K562 (cell line): Measurements from ENCODE around the gene ACBD6. TPM values are rescaled to one million over a fixed set of nuclear protein-coding genes. Genes with fewer than 3 reads are reported as not detected.

Experiments
- ATAC-seq: fragments of 200-7000 bp; cut with Tn5 transposase; 3 replicates; pipeline ENCODE4 v1.9.1; 2020; ENCODE audit warnings: moderate library complexity
- BruUV-seq: library from RNA; stranded (reverse); fragments of 400-500 nt; replicated peaks from 2 replicates; lab custom pipeline; 2021; lab: Mats Ljungman, UMichigan
- CTCF ChIA-PET: fragments of 300-600 bp; formaldehyde crosslinking; extraction: SDS; loops from one replicate; lab custom pipeline; 2021; ENCODE audit warnings: low intra/inter-chr PET ratio; lab: Yijun Ruan, JAX
- POLR2A ChIA-PET: fragments of 300-600, 350-650 bp; sonication (Branson Sonifier 250); formaldehyde crosslinking; extraction: SDS; loops from one replicate; lab custom pipeline; 2021; ENCODE audit warnings: antibody characterized with exemption, inconsistent platforms; lab: Yijun Ruan, JAX
- DNase-seq, 4 experiments: peaks; one replicate each; pipeline versions ENCODE4 v3.0.0 to v3.0.0-alpha.2; 2011 to 2018; ENCODE audit warnings: low spot score in 3 of 4, mixed read lengths in 3 of 4; ENCODE audit errors: extremely low read depth in 1 of 4
- FAIRE-seq: peaks from 2 replicates; lab custom pipeline; 2011; peaks lifted over from hg19 to GRCh38; lab: Jason Lieb, UNC
- H2AFZ ChIP-seq: 2 replicates; pipeline ENCODE4 v1.6.0; 2011; ENCODE audit warnings: low read depth, low read length, control low read depth, inconsistent platforms
- H3K27ac ChIP-seq: fragments of 200-600 bp; 3 replicates; pipeline ENCODE4 v1.8.0; 2011; ENCODE audit warnings: low read depth, mild to moderate bottlenecking, control low read depth, inconsistent platforms, low read length, moderate library complexity, mixed read lengths; ENCODE audit errors: extremely low read depth
- H3K27me3 ChIP-seq, 2 experiments: fragments of 300-600 bp in 1 of 2; 2 replicates in 1 of 2; 3 replicates in 1 of 2; pipeline versions ENCODE4 v1.6.0 to v1.8.0; 2011; ENCODE audit warnings: inconsistent platforms in 2 of 2, low read length in 2 of 2, mild to moderate bottlenecking in 1 of 2, mixed read lengths in 1 of 2, moderate library complexity in 1 of 2; ENCODE audit not compliant: control insufficient read depth in 2 of 2, insufficient read depth in 2 of 2
- H3K36me3 ChIP-seq: fragments of 300-600 bp; 3 replicates; pipeline ENCODE4 v1.8.0; 2011; ENCODE audit warnings: mild to moderate bottlenecking, low read length, inconsistent platforms; ENCODE audit not compliant: control insufficient read depth, insufficient read depth
- H3K4me1 ChIP-seq, 2 experiments: fragments of 200-600 bp in 1 of 2; replicated peaks in 1 of 2; 2 replicates in 1 of 2; 3 replicates in 1 of 2; pipeline versions ENCODE4 v1.5.1 to v1.8.0; 2011; ENCODE audit warnings: inconsistent platforms in 2 of 2, low read length in 2 of 2, mild to moderate bottlenecking in 1 of 2, mixed read lengths in 1 of 2, moderate library complexity in 1 of 2; ENCODE audit not compliant: control insufficient read depth in 2 of 2, insufficient read depth in 2 of 2
- H3K4me2 ChIP-seq: 2 replicates; pipeline ENCODE4 v1.6.1; 2011; ENCODE audit warnings: low read length, control low read depth, inconsistent platforms, mixed read lengths; ENCODE audit not compliant: insufficient read depth
- H3K4me3 ChIP-seq: fragments of 200-600 bp; sonication (generic), shearing (Covaris generic); 2 replicates; pipeline ENCODE4 v1.5.1; 2016; ENCODE audit warnings: control low read depth, inconsistent platforms
- H3K79me2 ChIP-seq: fragments of 200-600 bp; 3 replicates; pipeline ENCODE4 v1.8.0; 2011; ENCODE audit warnings: low read length, inconsistent platforms; ENCODE audit not compliant: control insufficient read depth, insufficient read depth
- H3K9ac ChIP-seq, 2 experiments: 2 replicates each; pipeline versions ENCODE4 v1.6.0 to v1.6.1; 2011; ENCODE audit warnings: low read depth in 2 of 2, low read length in 2 of 2, control low read depth in 1 of 2, inconsistent platforms in 1 of 2, mild to moderate bottlenecking in 1 of 2, mixed read lengths in 1 of 2; ENCODE audit not compliant: insufficient read depth in 1 of 2
- H3K9me1 ChIP-seq: one replicate; pipeline ENCODE4 v1.6.0; 2011; ENCODE audit warnings: inconsistent platforms, mild to moderate bottlenecking, low read length, moderate library complexity; ENCODE audit not compliant: control insufficient read depth, insufficient read depth
- H3K9me3 ChIP-seq: replicated peaks from 2 replicates; pipeline ENCODE4 v1.5.1; 2011; ENCODE audit warnings: low read depth, low read length, inconsistent platforms; ENCODE audit not compliant: control insufficient read depth, insufficient read depth
- H4K20me1 ChIP-seq: replicated peaks from 2 replicates; pipeline ENCODE4 v1.6.1; 2011; ENCODE audit warnings: low read length, inconsistent platforms, mixed read lengths; ENCODE audit not compliant: control insufficient read depth, insufficient read depth
- ADNP ChIP-seq: fragments of 200-800 bp; sonication (Bioruptor generic); IDR thresholded peaks from 2 replicates; pipeline ENCODE4 v1.6.1; 2016; ENCODE audit warnings: missing genetic modification characterization, missing compliant biosample characterization
- CEBPB ChIP-seq: fragments of 450-650 bp; IDR thresholded peaks from 2 replicates; pipeline ENCODE4 v1.6.1; 2016; ENCODE audit warnings: missing genetic modification characterization, missing compliant biosample characterization
- CEBPG ChIP-seq, 3 experiments: fragments of 200-800 bp in 1 of 3; sonication (Bioruptor generic) in 1 of 3; sonication (generic) in 1 of 3; formaldehyde crosslinking in 1 of 3; IDR thresholded peaks in 2 of 3; conservative IDR thresholded peaks in 1 of 3; 2 replicates each; pipeline versions ENCODE4 v1.6.1 to v1.8.0; 2016 to 2022; ENCODE audit warnings: missing compliant biosample characterization in 2 of 3, missing genetic modification characterization in 2 of 3, mild to moderate bottlenecking in 1 of 3, missing genetic modification reagents in 1 of 3
- EGR1 ChIP-seq: fragments of 450-650 bp; conservative IDR thresholded peaks from 2 replicates; pipeline ENCODE4 v1.6.1; 2017; ENCODE audit warnings: mild to moderate bottlenecking
- MTA2 ChIP-seq: fragments of 450-650 bp; IDR thresholded peaks from 2 replicates; pipeline ENCODE4 v1.6.1; 2016; ENCODE audit warnings: low read depth
- NELFE ChIP-seq: IDR thresholded peaks from 2 replicates; pipeline ENCODE4 v1.6.1; 2011; ENCODE audit warnings: mild to moderate bottlenecking; ENCODE audit not compliant: insufficient read depth, insufficient read length
- PHTF2 ChIP-seq: fragments of 250-450 bp; sonication (Bioruptor Pico); IDR thresholded peaks from 2 replicates; pipeline ENCODE4 v1.5.0; 2021; ENCODE audit warnings: mild to moderate bottlenecking
- SREBF1 ChIP-seq: fragments of 150-350 bp; IDR thresholded peaks from 2 replicates; pipeline ENCODE4 v1.6.1; 2014; ENCODE audit warnings: antibody characterized with exemption, low read depth, low read length, borderline replicate concordance
- ZC3H4 ChIP-seq: sonication (generic); formaldehyde crosslinking; IDR thresholded peaks from 2 replicates; pipeline ENCODE4 v1.9.0; 2021; ENCODE audit warnings: missing genetic modification reagents, borderline replicate concordance
- ZNF695 ChIP-seq: fragments of 450-650 bp; formaldehyde crosslinking; IDR thresholded peaks from 2 replicates; pipeline ENCODE4 v1.4.0; 2020; ENCODE audit warnings: mild to moderate bottlenecking, moderate library complexity
- WGBS: fragments of 100-300 bp; shearing (Covaris generic); methylation state at CpG from one replicate; pipeline ENCODE4 v1.1.6; 2016; ENCODE audit warnings: low coverage, mixed read lengths; ENCODE audit not compliant: insufficient coverage; ENCODE audit errors: missing lambda C conversion rate; 5-methylcytosine and 5-hydroxymethylcytosine counted together
- in situ Hi-C: fragments of 300-500 bp; cut with MboI; formaldehyde crosslinking; loops from 4 replicates; pipeline ENCODE4 v1.15.0; 2018; ENCODE audit warnings: inconsistent platforms, mixed read lengths
- intact Hi-C: fragments of 100-400 bp; cut with micrococcal nuclease; formaldehyde crosslinking; loops from 2 replicates; pipeline ENCODE4 v1.14.2; 2022
- polyA plus RNA-seq, 8 experiments: library from polyadenylated mRNA; depleted of rRNA in 4 of 8; stranded (reverse) in 5 of 8; unstranded in 3 of 8; fragments of >200 nt; fragmentation: Nextera tagmentation in 2 of 8; fragmentation: Illumina TruSeq in 1 of 8; extraction: Ambion mirVana in 2 of 8; extraction: Trizol in 1 of 8; gene quantifications; 2 replicates each; pipeline versions ENCODE4 v1.2.1 to v1.2.3, GENCODE V29; 2011 to 2014; ENCODE audit warnings: inconsistent platforms in 1 of 8, missing spikeins in 1 of 8
- total RNA-seq, 7 experiments: library from RNA; depleted of rRNA in 6 of 7; stranded (reverse); fragments of >200 nt in 6 of 7; fragmentation: Illumina TruSeq in 2 of 7; extraction: Trizol in 2 of 7; gene quantifications; 2 replicates each; pipeline versions ENCODE4 v1.2.1 to v1.2.3, GENCODE V29; 2011 to 2021; ENCODE audit warnings: low replicate concordance in 1 of 7
- TF ChIP-seq, protein P1 (sequence below): sonication (generic); formaldehyde crosslinking; IDR thresholded peaks from 2 replicates; pipeline ENCODE4 v1.8.0; 2023; ENCODE audit warnings: mild to moderate bottlenecking, missing genetic modification reagents
- TF ChIP-seq, protein P2 (sequence below): fragments of 450-650 bp; IDR thresholded peaks from 2 replicates; pipeline ENCODE4 v1.7.1; 2018; ENCODE audit warnings: mild to moderate bottlenecking, low read depth; ENCODE audit not compliant: partially characterized antibody

Gene ACBD6
- total and polyA plus RNA-seq, 9 of the 15 experiments (the other 6 are each of a cell fraction or from before 2014, with no cell fraction given): 16.9 to 107 (median 77.7) TPM

DNA sequence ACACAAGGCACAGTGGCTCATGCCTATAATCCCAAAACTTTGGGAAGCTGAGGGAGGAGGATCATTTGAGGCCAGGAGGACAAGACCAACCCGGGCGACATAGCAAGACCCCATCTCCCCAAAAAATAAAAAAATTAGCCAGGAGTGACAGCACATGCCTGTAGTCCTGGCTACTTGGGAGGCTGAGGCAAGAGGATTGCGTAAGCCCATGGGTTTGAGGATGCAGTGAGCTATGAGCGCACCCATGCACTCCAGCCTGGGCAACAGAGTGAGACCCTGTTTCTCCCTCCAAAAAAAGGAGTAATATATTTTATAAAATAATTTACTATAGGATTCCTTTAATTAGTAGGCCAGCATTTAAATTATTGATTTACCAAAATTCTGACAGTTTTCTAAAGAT is 89.8 kb downstream of the ACBD6 start:
- no peak for TF ChIP-seq NELFE
- TF ChIP-seq CEBPB (tag): peak; percentile 58
- no peak for TF ChIP-seq SREBF1
- no peak for TF ChIP-seq MTA2
- no peak for TF ChIP-seq PHTF2 (CRISPR knock-in tag)
- no peak for TF ChIP-seq EGR1
- TF ChIP-seq ADNP: no peak
- no peak for TF ChIP-seq CEBPG (CRISPR knock-in tag; IDR thresholded peaks at IDR 0.05)
- TF ChIP-seq CEBPG (tag; conservative IDR thresholded peaks at IDR 0.05 in 1 of 2, IDR thresholded peaks at IDR 0.05 in 1 of 2): peak in 1 of 2 experiments; percentile 62; a peak in 2 of 4 replicates
- TF ChIP-seq ZC3H4 (CRISPR knock-in tag): no peak
- TF ChIP-seq, protein P1, sequence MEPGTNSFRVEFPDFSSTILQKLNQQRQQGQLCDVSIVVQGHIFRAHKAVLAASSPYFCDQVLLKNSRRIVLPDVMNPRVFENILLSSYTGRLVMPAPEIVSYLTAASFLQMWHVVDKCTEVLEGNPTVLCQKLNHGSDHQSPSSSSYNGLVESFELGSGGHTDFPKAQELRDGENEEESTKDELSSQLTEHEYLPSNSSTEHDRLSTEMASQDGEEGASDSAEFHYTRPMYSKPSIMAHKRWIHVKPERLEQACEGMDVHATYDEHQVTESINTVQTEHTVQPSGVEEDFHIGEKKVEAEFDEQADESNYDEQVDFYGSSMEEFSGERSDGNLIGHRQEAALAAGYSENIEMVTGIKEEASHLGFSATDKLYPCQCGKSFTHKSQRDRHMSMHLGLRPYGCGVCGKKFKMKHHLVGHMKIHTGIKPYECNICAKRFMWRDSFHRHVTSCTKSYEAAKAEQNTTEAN (CRISPR knock-in tag): no peak
- TF ChIP-seq, protein P2, sequence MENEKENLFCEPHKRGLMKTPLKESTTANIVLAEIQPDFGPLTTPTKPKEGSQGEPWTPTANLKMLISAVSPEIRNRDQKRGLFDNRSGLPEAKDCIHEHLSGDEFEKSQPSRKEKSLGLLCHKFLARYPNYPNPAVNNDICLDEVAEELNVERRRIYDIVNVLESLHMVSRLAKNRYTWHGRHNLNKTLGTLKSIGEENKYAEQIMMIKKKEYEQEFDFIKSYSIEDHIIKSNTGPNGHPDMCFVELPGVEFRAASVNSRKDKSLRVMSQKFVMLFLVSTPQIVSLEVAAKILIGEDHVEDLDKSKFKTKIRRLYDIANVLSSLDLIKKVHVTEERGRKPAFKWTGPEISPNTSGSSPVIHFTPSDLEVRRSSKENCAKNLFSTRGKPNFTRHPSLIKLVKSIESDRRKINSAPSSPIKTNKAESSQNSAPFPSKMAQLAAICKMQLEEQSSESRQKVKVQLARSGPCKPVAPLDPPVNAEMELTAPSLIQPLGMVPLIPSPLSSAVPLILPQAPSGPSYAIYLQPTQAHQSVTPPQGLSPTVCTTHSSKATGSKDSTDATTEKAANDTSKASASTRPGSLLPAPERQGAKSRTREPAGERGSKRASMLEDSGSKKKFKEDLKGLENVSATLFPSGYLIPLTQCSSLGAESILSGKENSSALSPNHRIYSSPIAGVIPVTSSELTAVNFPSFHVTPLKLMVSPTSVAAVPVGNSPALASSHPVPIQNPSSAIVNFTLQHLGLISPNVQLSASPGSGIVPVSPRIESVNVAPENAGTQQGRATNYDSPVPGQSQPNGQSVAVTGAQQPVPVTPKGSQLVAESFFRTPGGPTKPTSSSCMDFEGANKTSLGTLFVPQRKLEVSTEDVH: no peak
- TF ChIP-seq ZNF695: no peak
- no peak overlapping the region for H3K4me3 ChIP-seq
- ATAC-seq (no peak), DNase-seq (no peak), FAIRE-seq (no peak)
- ChIA-PET CTCF (interaction anchor here (1.2 kb wide), 1 partner anchor 160 kb away, joined by 5 read pairs; no protein-coding TSS in a partner anchor), POLR2A (interaction anchor here (0.6 to 0.9 kb wide), 3 partner anchors 19 to 234 kb away, joined by 3 to 5 read pairs (median 5); no protein-coding TSS in a partner anchor)
- no peak overlapping the region for H3K4me2 ChIP-seq
- no peaks in the 10 kb centered on the region; the same call in 1 of the 2 replicates for H3K9me3 ChIP-seq
- intact Hi-C loops: no loop called here
- H2AFZ ChIP-seq: no peak overlapping the region
- H3K79me2 ChIP-seq: peaks cover 10% of the 10 kb centered on the region
- no peaks in the 10 kb centered on the region for H3K4me1 ChIP-seq
- WGBS: 98% methylated on average over 4 of the region's 4 CpGs
- in situ Hi-C loops: loop anchor here (5.0 to 10.0 kb wide), 2 partner anchors 225 to 708 kb away; no protein-coding TSS in a partner anchor
- H3K36me3 ChIP-seq: peaks cover 23% of the 10 kb centered on the region
- H3K9me1 ChIP-seq: no peaks in the 10 kb centered on the region
- no TSS peak for BruUV-seq
- H4K20me1 ChIP-seq: no peaks in the 10 kb centered on the region
- H3K27me3 ChIP-seq: no peaks in the 10 kb centered on the region
- no peak overlapping the region for H3K27ac ChIP-seq
- H3K9ac ChIP-seq: no peak overlapping the region
